Esophagus squamous epithelium (tissue), 5 donors: ENCODE measurements around the gene EIF3B. TPM values are rescaled to one million over a fixed set of nuclear protein-coding genes. Genes with fewer than 3 reads are reported as not detected.
A peak's percentile ranks its signal among the peaks of the same experiment; 100 is the strongest.
"Not testable (repeated sequence)": the region's sequence is repeated elsewhere in the genome, so short reads cannot be mapped to it uniquely, and the experiment has no call there.

Source experiments
- DNase-seq: peaks from one replicate; lab custom pipeline; 2025; lab: John Stamatoyannopoulos, UW
- H3K27ac ChIP-seq, 4 donors: fragments of 200-600 bp; sonication (generic); one replicate each; pipeline ENCODE4 v1.5.1; 2016 to 2019; ENCODE audit warnings: mild to moderate bottlenecking in 1 of 4
- H3K27me3 ChIP-seq, 4 donors: fragments of 200-600 bp; sonication (generic); 1 replicate in 3 of 4; 2 replicates in 1 of 4; pipeline versions ENCODE4 v1.5.1 to v1.6.0; 2017 to 2021; ENCODE audit warnings: antibody characterized with exemption in 1 of 4
- H3K36me3 ChIP-seq, 3 donors: fragments of 200-600 bp; sonication (generic); one replicate each; pipeline ENCODE4 v1.5.1; 2016 to 2019
- H3K4me1 ChIP-seq, 3 donors: fragments of 200-600 bp; sonication (generic); one replicate each; pipeline ENCODE4 v1.5.1; 2017 to 2019
- H3K4me3 ChIP-seq, 4 donors: fragments of 200-600 bp; sonication (generic); 1 replicate in 3 of 4; 2 replicates in 1 of 4; pipeline ENCODE4 v1.5.1; 2016 to 2019; ENCODE audit warnings: mild to moderate bottlenecking in 2 of 4, moderate library complexity in 1 of 4
- H3K9me3 ChIP-seq, 3 donors: fragments of 200-600 bp; sonication (generic); one replicate each; pipeline ENCODE4 v1.5.1; 2016 to 2019
- CTCF ChIP-seq, 6 experiments: fragments of 450-650 bp in 4 of 6; fragments of 200-600 bp in 2 of 6; sonication (generic) in 2 of 6; IDR thresholded peaks; one replicate each; pipeline ENCODE4 v1.5.1; 2016 to 2019; ENCODE audit warnings: antibody characterized with exemption in 6 of 6, mild to moderate bottlenecking in 4 of 6, moderate library complexity in 4 of 6
- POLR2A ChIP-seq, 4 donors: fragments of 450-650 bp; IDR thresholded peaks; one replicate each; pipeline ENCODE4 v1.6.1; 2017; ENCODE audit warnings: antibody characterized with exemption in 4 of 4, mild to moderate bottlenecking in 4 of 4, moderate library complexity in 3 of 4
- WGBS, 2 donors: methylation state at CpG; one replicate each; pipeline ENCODE4 v1.1.5; 2018; 5-methylcytosine and 5-hydroxymethylcytosine counted together
- intact Hi-C: fragments of 100-400 bp; cut with DNase I; formaldehyde crosslinking; loops from one replicate; pipeline ENCODE4 v1.15.0; 2022
- total RNA-seq, 4 donors: library from RNA; depleted of rRNA; stranded (reverse); fragments of >200 nt; gene quantifications; one replicate each; pipeline ENCODE4 v1.1.0, GENCODE V29; 2016
- donor health status: DM: yes; HTN: yes; CAD: no.

EIF3B gene
- total RNA-seq, 4 donors from 2014 or later = 127 to 155 (median 136) TPM

- Histone ChIP-seq H3K9me3 (no peaks in the 10 kb centered on the region), H3K27ac (no peak overlapping the region), H3K27me3 (no peaks in the 10 kb centered on the region), H3K4me3 (no peak overlapping the region), H3K4me1 (peaks cover 0 to 4% (median 0%) of the 10 kb centered on the region in 3 donors), H3K36me3 (peaks cover 14 to 51% (median 18%) of the 10 kb centered on the region in 3 donors)
- DNase-seq = no peak
- TF ChIP-seq CTCF (IDR thresholded peaks at IDR 0.05) (no peak), POLR2A (IDR thresholded peaks at IDR 0.05) (no peak)
- WGBS, 2 donors = 81 to 86% methylated on average over 1 to 6 of the region's 19 CpGs
- intact Hi-C loops = no loop called here
Observed at GRCh38 chr7:2384354-2385243, 30.0 kb downstream of the EIF3B start.

GRCh38 chr7:2386122-2386521, 31.5 kb downstream of the EIF3B start:
- H3K27ac ChIP-seq, H3K9me3 ChIP-seq, intact Hi-C loops, H3K27me3 ChIP-seq, H3K4me1 ChIP-seq, H3K4me3 ChIP-seq, DNase-seq: not testable (repeated sequence)
- H3K36me3 ChIP-seq = peaks cover 0 to 35% (median 3%) of the 10 kb centered on the region in 3 donors
- WGBS, 2 donors = 70 to 75% methylated on average over 8 of the region's 9 CpGs

GRCh38 chr7:2386964-2387669, 32.5 kb downstream of the EIF3B start:
- peaks cover 0 to 9% (median 0%) of the 10 kb centered on the region in 3 donors for H3K4me1 ChIP-seq
- intact Hi-C loops = no loop called here
- DNase-seq = no peak
- no peaks in the 10 kb centered on the region for H3K9me3 ChIP-seq
- H3K27me3 ChIP-seq = no peaks in the 10 kb centered on the region
- no peak overlapping the region for H3K4me3 ChIP-seq
- H3K27ac ChIP-seq = no peak overlapping the region
- TF ChIP-seq POLR2A (IDR thresholded peaks at IDR 0.05) (no peak), CTCF (IDR thresholded peaks at IDR 0.05) (no peak)
- 89 to 91% methylated on average over 10 to 13 of the region's 17 CpGs for WGBS, 2 donors
- H3K36me3 ChIP-seq = peaks cover 0 to 26% (median 0%) of the 10 kb centered on the region in 3 donors

GRCh38 chr7:2387897-2388636, 33.4 kb downstream of the EIF3B start:
- Histone ChIP-seq H3K4me3 (no peak overlapping the region), H3K4me1 (peaks cover 0 to 9% (median 0%) of the 10 kb centered on the region in 3 donors), H3K27ac (peak overlapping the region in 1 of 4 donors; percentile 49), H3K36me3 (peaks cover 0 to 17% (median 0%) of the 10 kb centered on the region in 3 donors), H3K27me3 (no peaks in the 10 kb centered on the region), H3K9me3 (no peaks in the 10 kb centered on the region)
- intact Hi-C loops = no loop called here
- no peak for TF ChIP-seq POLR2A (IDR thresholded peaks at IDR 0.05)
- no peak for TF ChIP-seq CTCF (IDR thresholded peaks at IDR 0.05)
- DNase-seq = no peak
- 89% methylated on average over 18 of the region's 31 CpGs; no CpG with 5 or more reads in 1 of the 2 donors for WGBS, 2 donors

GRCh38 chr7:2388637-2388954, 34.0 kb downstream of the EIF3B start:
- intact Hi-C loops = no loop called here
- no CpG with 5 or more reads among the region's 5 CpGs for WGBS, 2 donors
- Histone ChIP-seq H3K9me3 (no peaks in the 10 kb centered on the region), H3K27me3 (no peaks in the 10 kb centered on the region), H3K27ac (no peak overlapping the region), H3K4me1 (peaks cover 0 to 9% (median 0%) of the 10 kb centered on the region in 3 donors), H3K4me3 (no peak overlapping the region), H3K36me3 (peaks cover 0 to 12% (median 0%) of the 10 kb centered on the region in 3 donors)
- TF ChIP-seq CTCF (IDR thresholded peaks at IDR 0.05) = no peak
- no peak for DNase-seq

- H3K27me3 ChIP-seq, intact Hi-C loops, H3K4me1 ChIP-seq, H3K4me3 ChIP-seq, DNase-seq, H3K36me3 ChIP-seq, H3K9me3 ChIP-seq, H3K27ac ChIP-seq: not testable (repeated sequence)
- WGBS, 2 donors = 58 to 70% methylated on average over 9 to 14 of the region's 16 CpGs
Observed at GRCh38 chr7:2390020-2390816, 35.6 kb downstream of the EIF3B start.
